ENCODE results near the gene ARSB.

GRCh38 chr5:78785454-78785853 is 199.7 kb downstream of the ARSB start:
- TF ChIP-seq ZNF431 (CRISPR knock-in tag; IDR thresholded peaks at IDR 0.05) = no peak
- no peak for TF ChIP-seq ZNF644 (tag; IDR thresholded peaks at IDR 0.05; ENCODE audit: low read depth)
- TF ChIP-seq FOXK2 (conservative IDR thresholded peaks at IDR 0.05 in 1 of 2, IDR thresholded peaks at IDR 0.05 in 1 of 2; ENCODE audit: low read depth in 2 of 2) = no peak
- TF ChIP-seq JUN (IDR thresholded peaks at IDR 0.05; ENCODE audit: borderline replicate concordance, low read depth, low read length) = no peak
- no peak for TF ChIP-seq JUN (CRISPR knock-in tag; IDR thresholded peaks at IDR 0.05; ENCODE audit: borderline replicate concordance)
- TF ChIP-seq CTCF (IDR thresholded peaks at IDR 0.05 in 2 of 3, conservative IDR thresholded peaks at IDR 0.05 in 1 of 3; ENCODE audit: insufficient read depth in 2 of 3, low read depth in 1 of 3, low read length in 3 of 3) = no peak
- TF ChIP-seq ELF1 (tag; IDR thresholded peaks at IDR 0.05) = no peak
- TF ChIP-seq ZHX1 (conservative IDR thresholded peaks at IDR 0.05; ENCODE audit: low read length) = no peak
- no peak for TF ChIP-seq NFRKB (IDR thresholded peaks at IDR 0.05; ENCODE audit: low read depth)
- no peak for TF ChIP-seq XRCC5 (IDR thresholded peaks at IDR 0.05; ENCODE audit: low read depth, low read length)
- no peak for TF ChIP-seq CHD4 (IDR thresholded peaks at IDR 0.05; ENCODE audit: insufficient read depth, insufficient replicate concordance, low read depth, low read length, poor library complexity, severe bottlenecking)
- no peak for TF ChIP-seq NR3C1 (CRISPR knock-in tag; IDR thresholded peaks at IDR 0.05)
- TF ChIP-seq POLR2A (conservative IDR thresholded peaks at IDR 0.05) = no peak
- TF ChIP-seq E2F4 (CRISPR knock-in tag; IDR thresholded peaks at IDR 0.05; ENCODE audit: low read depth) = no peak

All from K562 (cell line).